ENCODE results near the gene ATP10A. TPM values are rescaled to one million over a fixed set of nuclear protein-coding genes. Genes with fewer than 3 reads are reported as not detected.

Gene ATP10A
- polyA plus RNA-seq, 3 donors = 0.71 to 3.9 (median 0.92) TPM

- no peak overlapping the region for H3K4me2 ChIP-seq (replicated peaks; ENCODE audit: extremely low read depth, low read length, poor library complexity, severe bottlenecking)
- intact Hi-C loops (cut with micrococcal nuclease) = no loop called here
- H3K27ac ChIP-seq (ENCODE audit: low read depth in 1 of 2, low read length in 2 of 2) = no peak overlapping the region
- H3K36me3 ChIP-seq (replicated peaks in 1 of 2; ENCODE audit: control insufficient read depth in 1 of 2, insufficient read depth in 2 of 2, low read length in 2 of 2) = peaks cover 0 to 14% of the 10 kb centered on the region in 2 donors
- DNase-seq = no peak
- WGBS (ENCODE audit: insufficient coverage) = 89% methylated on average over 13 of the region's 18 CpGs
- no peaks in the 10 kb centered on the region for H3K4me1 ChIP-seq (ENCODE audit: control insufficient read depth in 1 of 2, insufficient read depth in 2 of 2, low read length in 2 of 2)
- no peaks in the 10 kb centered on the region for H3K9me3 ChIP-seq (replicated peaks in 1 of 2; ENCODE audit: control insufficient read depth in 1 of 2, insufficient read depth in 1 of 2, low read length in 2 of 2)
- no peaks in the 10 kb centered on the region for H3K27me3 ChIP-seq (ENCODE audit: control insufficient read depth in 2 of 2, insufficient read depth in 2 of 2, low read length in 2 of 2)
- H3K27me3 Mint-ChIP-seq (ENCODE audit: low read depth in 3 of 3) = no peaks in the 10 kb centered on the region
- H3K4me3 ChIP-seq (replicated peaks in 1 of 3; ENCODE audit: low read depth in 2 of 3, low read length in 3 of 3) = no peak overlapping the region
- H3K4me1 Mint-ChIP-seq = no peaks in the 10 kb centered on the region
- H3K4me3 Mint-ChIP-seq = no peak overlapping the region
- H3K79me2 ChIP-seq (ENCODE audit: insufficient read depth, low read length) = no peaks in the 10 kb centered on the region
- H4K20me1 ChIP-seq (ENCODE audit: insufficient read depth, low read length) = no peaks in the 10 kb centered on the region
- no peak overlapping the region for H3K27ac Mint-ChIP-seq
- TF ChIP-seq, protein P1, sequence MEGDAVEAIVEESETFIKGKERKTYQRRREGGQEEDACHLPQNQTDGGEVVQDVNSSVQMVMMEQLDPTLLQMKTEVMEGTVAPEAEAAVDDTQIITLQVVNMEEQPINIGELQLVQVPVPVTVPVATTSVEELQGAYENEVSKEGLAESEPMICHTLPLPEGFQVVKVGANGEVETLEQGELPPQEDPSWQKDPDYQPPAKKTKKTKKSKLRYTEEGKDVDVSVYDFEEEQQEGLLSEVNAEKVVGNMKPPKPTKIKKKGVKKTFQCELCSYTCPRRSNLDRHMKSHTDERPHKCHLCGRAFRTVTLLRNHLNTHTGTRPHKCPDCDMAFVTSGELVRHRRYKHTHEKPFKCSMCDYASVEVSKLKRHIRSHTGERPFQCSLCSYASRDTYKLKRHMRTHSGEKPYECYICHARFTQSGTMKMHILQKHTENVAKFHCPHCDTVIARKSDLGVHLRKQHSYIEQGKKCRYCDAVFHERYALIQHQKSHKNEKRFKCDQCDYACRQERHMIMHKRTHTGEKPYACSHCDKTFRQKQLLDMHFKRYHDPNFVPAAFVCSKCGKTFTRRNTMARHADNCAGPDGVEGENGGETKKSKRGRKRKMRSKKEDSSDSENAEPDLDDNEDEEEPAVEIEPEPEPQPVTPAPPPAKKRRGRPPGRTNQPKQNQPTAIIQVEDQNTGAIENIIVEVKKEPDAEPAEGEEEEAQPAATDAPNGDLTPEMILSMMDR (IDR thresholded peaks at IDR 0.05) = no peak
- H3K36me3 Mint-ChIP-seq = peaks cover 6 to 8% of the 10 kb centered on the region in 2 donors
- H3K9ac ChIP-seq (ENCODE audit: insufficient read depth, low read length, poor library complexity, severe bottlenecking) = no peak overlapping the region
- no peak overlapping the region for H2AFZ ChIP-seq (ENCODE audit: insufficient read depth, low read depth, low read length, poor library complexity, severe bottlenecking)
- H3K9me3 Mint-ChIP-seq = peaks cover 0 to 2% (median 0%) of the 10 kb centered on the region in 7 donors
Measured at GRCh38 chr15:25690673-25691543, 172.2 kb downstream of the ATP10A start.

DNA sequence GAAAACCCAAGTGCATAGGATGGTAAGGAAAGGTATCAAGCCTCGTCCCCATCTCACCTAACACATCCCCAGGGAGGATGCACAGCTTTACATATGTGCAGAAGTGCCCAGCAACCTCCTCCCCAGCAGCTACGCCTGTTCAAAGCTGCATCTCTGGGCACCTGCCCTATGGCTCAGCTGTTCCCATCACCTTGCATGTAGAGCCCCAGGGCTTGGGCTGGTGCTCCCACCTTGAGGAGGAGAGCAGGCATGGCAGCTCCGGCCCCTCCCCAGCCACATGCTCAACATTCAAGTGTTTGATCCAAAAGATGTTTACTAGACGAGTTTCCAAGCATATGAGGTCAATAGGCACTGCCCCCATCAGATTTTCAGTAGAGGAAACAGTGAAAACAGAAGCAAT, 173.5 kb downstream of the ATP10A start:
- Mint-ChIP-seq H3K27me3 (ENCODE audit: low read depth in 3 of 3) (no peaks in the 10 kb centered on the region), H3K4me1 (no peaks in the 10 kb centered on the region), H3K36me3 (peaks cover 4 to 9% of the 10 kb centered on the region in 2 donors), H3K9me3 (peaks cover 0 to 3% (median 2%) of the 10 kb centered on the region in 7 donors), H3K27ac (no peak overlapping the region), H3K4me3 (no peak overlapping the region)
- Histone ChIP-seq H3K4me1 (ENCODE audit: control insufficient read depth in 1 of 2, insufficient read depth in 2 of 2, low read length in 2 of 2) (no peaks in the 10 kb centered on the region), H3K9me3 (replicated peaks in 1 of 2; ENCODE audit: control insufficient read depth in 1 of 2, insufficient read depth in 1 of 2, low read length in 2 of 2) (no peaks in the 10 kb centered on the region), H4K20me1 (ENCODE audit: insufficient read depth, low read length) (no peaks in the 10 kb centered on the region), H3K27me3 (ENCODE audit: control insufficient read depth in 2 of 2, insufficient read depth in 2 of 2, low read length in 2 of 2) (no peaks in the 10 kb centered on the region), H3K4me2 (replicated peaks; ENCODE audit: extremely low read depth, low read length, poor library complexity, severe bottlenecking) (no peak overlapping the region), H3K36me3 (replicated peaks in 1 of 2; ENCODE audit: control insufficient read depth in 1 of 2, insufficient read depth in 2 of 2, low read length in 2 of 2) (peaks cover 0 to 14% of the 10 kb centered on the region in 2 donors), H3K79me2 (ENCODE audit: insufficient read depth, low read length) (no peaks in the 10 kb centered on the region), H3K4me3 (replicated peaks in 1 of 3; ENCODE audit: low read depth in 2 of 3, low read length in 3 of 3) (no peak overlapping the region), H3K27ac (ENCODE audit: low read depth in 1 of 2, low read length in 2 of 2) (no peak overlapping the region), H3K9ac (ENCODE audit: insufficient read depth, low read length, poor library complexity, severe bottlenecking) (no peak overlapping the region), H2AFZ (ENCODE audit: insufficient read depth, low read depth, low read length, poor library complexity, severe bottlenecking) (no peak overlapping the region)
- no peak for DNase-seq
- 90% methylated on average over 2 of the region's 4 CpGs for WGBS (ENCODE audit: insufficient coverage)
- TF ChIP-seq, protein P1 (IDR thresholded peaks at IDR 0.05) = no peak
- intact Hi-C loops (cut with micrococcal nuclease) = no loop called here

Data from CD14-positive monocyte (primary cell).